ENCODE data around the gene SLC35D3.
"Not testable (repeated sequence)": the region's sequence is repeated elsewhere in the genome, so short reads cannot be mapped to it uniquely, and the experiment has no call there.

SLC35D3 gene, protein sequence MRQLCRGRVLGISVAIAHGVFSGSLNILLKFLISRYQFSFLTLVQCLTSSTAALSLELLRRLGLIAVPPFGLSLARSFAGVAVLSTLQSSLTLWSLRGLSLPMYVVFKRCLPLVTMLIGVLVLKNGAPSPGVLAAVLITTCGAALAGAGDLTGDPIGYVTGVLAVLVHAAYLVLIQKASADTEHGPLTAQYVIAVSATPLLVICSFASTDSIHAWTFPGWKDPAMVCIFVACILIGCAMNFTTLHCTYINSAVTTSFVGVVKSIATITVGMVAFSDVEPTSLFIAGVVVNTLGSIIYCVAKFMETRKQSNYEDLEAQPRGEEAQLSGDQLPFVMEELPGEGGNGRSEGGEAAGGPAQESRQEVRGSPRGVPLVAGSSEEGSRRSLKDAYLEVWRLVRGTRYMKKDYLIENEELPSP

DNA sequence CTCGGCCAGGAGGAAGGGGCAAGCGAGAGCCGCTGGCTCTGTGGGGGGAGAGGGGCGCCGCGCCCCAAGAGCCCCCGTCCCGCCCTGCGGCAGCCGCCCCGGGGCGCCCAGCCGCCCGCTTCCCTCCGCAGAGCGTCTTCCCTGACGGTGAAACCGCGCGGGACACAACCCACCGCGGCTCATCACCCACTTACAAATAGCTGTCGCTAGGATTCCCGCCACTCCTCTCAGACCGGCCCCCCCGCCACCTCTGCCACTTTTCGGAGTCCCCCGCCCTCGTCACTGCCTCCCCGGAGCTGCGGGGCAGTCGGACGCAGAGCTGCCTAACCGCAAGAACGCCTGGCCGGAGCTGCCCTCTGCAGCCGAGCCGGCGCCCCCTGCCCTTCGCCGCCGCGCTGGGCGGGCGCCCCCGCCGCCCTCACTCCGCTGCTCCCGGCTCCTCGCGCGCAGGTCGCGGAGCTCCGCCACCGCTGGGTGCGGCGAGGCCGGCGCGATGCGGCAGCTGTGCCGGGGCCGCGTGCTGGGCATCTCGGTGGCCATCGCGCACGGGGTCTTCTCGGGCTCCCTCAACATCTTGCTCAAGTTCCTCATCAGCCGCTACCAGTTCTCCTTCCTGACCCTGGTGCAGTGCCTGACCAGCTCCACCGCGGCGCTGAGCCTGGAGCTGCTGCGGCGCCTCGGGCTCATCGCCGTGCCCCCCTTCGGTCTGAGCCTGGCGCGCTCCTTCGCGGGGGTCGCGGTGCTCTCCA, at the start of gene SLC35D3:
Gene SLC35D3, plus strand, starts transcription at position 366 of the 749 bp plus-strand sequence. Its CDS starts 128 bp downstream, at position 494.
- in situ Hi-C loops (cut with HindIII; ENCODE audit: low pct_ligation_motif_present, low pct_unique_long_range_greater_than_20kb, low sequenced_read_pairs), result no loop called here
- DNase-seq, result peak; percentile 7

DNA sequence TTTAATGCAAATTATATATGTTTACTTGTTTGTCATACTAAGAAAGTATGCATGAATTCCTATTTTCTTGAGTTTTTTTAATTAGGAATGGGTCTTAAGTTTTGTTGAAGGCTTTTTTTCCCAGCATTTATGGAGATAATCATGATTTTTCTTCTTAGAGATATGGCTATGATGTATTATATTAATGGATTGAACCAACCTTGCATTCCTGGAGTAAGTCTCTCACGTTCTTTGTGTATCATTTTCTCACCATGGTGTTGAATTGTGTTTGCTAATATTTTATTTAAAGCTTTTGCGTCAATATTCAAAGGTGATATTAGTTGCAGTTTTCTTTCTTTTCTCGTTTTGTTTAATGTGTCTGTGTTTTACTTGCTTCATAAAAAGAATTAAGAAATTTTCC, 48.4 kb upstream of the SLC35D3 start:
- in situ Hi-C loops (cut with HindIII; ENCODE audit: low pct_ligation_motif_present, low pct_unique_long_range_greater_than_20kb, low sequenced_read_pairs), result no loop called here
- DNase-seq, result peak; percentile 8

DNA sequence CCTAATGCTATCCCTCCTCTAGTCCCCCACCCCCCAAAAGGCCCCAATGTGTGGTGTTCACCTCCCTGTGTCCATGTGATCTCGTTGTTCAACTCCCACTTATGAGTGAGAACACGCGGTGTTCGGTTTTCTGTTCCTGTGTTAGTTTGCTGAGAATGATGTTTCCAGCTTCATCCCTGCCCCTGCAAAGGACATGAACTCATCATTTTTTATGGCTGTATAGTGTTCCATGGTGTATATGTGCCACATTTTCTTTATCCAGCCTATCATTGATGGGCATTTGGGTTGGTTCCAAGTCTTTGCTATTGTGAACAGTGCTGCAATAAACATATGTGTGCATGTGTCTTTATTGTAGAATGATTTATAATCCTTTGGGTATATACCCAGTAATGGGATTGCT, 45.6 kb upstream of the SLC35D3 start:
- DNase-seq; in situ Hi-C loops (cut with HindIII; ENCODE audit: low pct_ligation_motif_present, low pct_unique_long_range_greater_than_20kb, low sequenced_read_pairs): not testable (repeated sequence)

DNA sequence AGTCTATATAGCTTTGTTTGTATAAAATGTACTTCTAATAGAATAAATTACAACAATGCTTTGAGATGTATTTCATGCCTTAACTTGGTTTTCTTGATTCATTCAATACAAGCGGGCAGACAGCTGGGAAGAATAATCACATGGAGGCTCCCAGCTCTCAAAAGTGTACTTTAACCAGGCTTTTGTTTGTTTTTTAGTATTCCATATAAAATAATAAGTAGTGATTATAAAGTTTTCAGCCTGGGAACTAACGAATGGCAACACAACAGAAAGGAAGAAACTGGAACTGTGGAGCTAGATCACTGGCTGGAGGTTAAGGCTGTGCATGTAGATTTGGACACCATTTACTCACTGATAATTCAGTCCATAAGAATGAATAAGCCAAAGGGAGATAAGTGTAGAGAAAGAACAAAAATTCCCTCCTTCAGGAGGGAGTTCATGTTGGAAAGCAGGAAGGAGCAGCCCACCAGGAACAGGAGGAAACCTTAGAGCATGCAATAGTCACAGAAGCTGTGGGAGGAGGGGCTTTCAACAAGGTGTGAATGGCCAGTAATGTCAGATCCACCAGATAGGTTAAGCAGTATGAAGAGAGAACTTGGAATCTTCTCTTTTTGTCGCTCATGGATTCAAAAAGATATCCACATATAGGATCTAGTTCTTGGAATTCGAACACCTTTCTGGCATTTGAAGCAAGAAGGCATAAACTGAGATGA, 41.2 kb upstream of the SLC35D3 start:
- in situ Hi-C loops (cut with HindIII; ENCODE audit: low pct_ligation_motif_present, low pct_unique_long_range_greater_than_20kb, low sequenced_read_pairs), result no loop called here
- no peak for DNase-seq

DNA sequence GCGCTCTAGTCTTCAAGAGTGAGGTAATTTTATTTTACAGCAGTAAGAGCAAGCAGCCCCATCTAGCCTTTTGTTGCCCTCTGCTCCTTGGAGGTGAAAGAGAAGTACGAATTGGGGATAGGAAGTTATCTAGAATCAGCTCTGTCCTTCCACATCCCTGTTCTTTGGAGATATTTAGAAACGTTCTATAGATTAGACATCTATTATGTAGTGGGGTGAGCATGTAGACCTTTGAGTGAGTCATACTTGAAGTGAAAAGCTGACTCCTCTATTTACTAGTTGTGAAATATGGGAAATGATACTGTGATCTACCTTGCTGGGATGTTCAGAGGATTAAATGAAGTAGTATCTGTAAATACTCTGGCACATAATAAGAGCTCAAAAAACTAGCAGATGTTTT, 36.0 kb upstream of the SLC35D3 start:
- in situ Hi-C loops (cut with HindIII; ENCODE audit: low pct_ligation_motif_present, low pct_unique_long_range_greater_than_20kb, low sequenced_read_pairs), result no loop called here

DNA sequence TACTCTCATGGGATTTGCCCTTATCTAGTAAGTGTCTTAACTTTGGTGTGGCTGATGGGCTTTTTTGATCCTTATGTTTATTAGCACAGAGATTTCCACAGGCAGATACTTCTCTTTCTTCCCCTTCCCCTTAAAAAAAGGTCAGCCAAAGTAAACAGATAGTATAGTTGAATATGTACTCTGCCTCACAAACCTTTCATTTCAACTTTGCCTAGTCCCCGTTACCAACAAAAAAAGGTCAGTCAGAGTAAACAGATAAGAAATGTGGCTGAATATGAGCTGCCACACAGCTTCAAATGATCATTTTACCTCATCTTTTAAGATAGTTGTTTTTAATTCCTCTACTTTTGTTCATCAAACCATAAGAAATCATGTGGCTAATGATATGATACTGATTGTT, 34.1 kb upstream of the SLC35D3 start:
- in situ Hi-C loops (cut with HindIII; ENCODE audit: low pct_ligation_motif_present, low pct_unique_long_range_greater_than_20kb, low sequenced_read_pairs), result no loop called here

More for the DNA sequence above, 36.0 kb upstream of the SLC35D3 start:
- DNase-seq, result no peak

DNA sequence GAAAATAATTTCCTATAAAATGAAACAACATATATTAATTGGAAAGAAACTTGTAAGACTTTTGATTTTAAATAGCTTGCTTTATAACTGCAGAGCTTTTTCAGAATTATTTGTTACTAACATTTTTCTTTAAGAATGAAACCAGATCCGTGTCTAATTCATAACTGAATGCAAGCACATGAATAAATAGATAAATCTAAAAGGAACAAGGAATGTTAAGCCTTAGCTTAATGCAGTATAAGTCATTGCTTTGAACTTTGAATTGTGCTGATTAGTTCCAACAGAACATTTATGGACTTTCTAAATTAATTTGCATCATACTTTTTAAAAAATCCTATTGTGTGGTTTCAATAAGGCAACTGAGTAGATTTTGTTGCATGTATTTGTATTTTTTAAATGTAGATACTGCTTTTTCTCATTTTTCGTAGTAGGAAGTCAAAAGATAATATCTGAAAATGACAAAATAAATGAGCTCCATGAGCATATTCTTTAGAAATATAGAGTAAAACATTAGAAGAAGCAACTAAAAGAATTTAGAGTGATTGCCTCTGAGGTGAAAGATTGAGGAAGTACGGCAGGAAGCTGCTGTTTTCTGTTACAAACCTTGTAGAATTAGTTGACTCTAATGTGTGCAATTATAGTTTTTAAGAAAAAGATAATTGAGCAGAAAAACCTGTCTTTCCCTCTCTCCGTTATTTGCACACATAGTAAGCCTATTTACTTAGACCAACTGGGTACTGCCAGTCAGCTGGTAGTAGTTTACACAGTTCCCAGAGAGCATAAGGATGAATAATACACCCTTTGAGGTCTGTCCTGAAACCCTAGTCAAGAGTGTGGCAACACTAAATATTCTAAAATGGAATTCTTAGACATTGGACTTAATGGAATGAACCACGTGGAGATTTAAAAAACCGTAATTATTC, 32.6 kb upstream of the SLC35D3 start:
- no peak for DNase-seq
- in situ Hi-C loops (cut with HindIII; ENCODE audit: low pct_ligation_motif_present, low pct_unique_long_range_greater_than_20kb, low sequenced_read_pairs), result no loop called here

More for the DNA sequence above, 34.1 kb upstream of the SLC35D3 start:
- no peak for DNase-seq

DNA sequence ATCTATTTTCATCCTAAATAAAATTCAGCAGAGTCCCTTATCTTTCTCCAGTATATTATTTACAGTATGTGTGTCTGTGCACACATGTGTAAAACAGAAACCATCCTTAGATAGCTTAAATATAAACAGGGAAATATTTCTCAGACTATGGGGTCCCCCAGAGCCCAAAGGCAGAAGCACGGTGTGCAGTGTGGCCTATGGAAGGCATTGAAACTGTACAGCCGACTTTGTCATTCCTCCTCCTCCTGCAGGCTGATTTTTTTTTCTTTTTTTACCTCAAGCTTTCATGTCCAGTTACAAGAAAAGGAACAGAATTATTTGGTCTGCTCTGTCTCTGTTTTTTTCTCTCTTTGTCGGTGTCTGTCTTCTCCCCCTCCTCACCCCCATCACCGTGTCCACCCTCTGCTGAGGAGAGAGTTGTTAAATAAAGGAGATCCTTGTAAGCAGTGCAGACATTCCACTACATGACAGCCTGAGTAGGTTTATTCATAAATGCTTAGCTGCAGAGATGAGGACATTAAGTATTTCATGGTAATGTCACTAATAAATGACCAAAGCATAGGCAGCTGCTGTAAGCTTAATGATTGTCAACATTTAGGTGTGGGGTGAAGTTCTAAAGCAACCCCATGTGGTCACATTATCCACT, 31.8 kb upstream of the SLC35D3 start:
- no peak for DNase-seq
- in situ Hi-C loops (cut with HindIII; ENCODE audit: low pct_ligation_motif_present, low pct_unique_long_range_greater_than_20kb, low sequenced_read_pairs), result no loop called here

DNA sequence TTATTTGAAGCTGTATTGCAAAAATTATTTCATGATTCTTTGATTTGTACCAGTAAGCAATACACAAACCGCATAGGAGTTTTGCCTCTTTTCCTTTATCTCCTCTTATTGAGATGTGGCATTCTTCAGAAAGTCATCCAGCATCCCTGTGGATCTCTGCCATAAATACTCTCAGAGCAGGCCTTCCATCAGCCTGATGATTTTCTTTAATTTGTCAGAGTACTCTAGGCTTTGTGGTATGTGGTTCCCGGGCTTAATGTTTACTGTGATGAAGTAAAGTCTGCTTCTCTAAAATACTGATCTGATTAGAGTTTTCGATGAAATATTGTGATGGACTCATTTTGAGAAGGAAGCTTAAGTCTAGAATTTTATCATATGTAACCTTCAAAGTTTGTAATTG, 31.1 kb upstream of the SLC35D3 start:
- in situ Hi-C loops (cut with HindIII; ENCODE audit: low pct_ligation_motif_present, low pct_unique_long_range_greater_than_20kb, low sequenced_read_pairs), result no loop called here
- no peak for DNase-seq

DNA sequence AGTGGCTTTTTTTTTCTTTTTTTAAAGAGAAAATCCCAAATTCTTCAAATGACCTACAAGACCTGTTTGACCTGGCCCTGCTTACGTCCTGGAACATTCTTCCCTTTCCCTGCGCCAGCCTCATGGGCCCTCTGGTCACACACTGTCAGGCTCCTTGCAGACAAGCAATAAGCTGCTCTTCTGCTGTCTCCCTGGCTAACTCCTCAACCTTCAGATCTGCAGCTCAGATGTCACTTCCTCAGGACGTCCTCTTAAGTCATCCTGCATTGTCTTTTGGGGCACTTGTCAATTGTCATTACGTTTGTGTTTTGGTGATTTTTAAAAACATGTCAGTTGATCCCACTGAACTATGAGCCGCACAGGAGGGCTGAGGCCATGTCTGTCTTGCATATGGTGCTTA, 28.9 kb upstream of the SLC35D3 start:
- DNase-seq, result no peak
- in situ Hi-C loops (cut with HindIII; ENCODE audit: low pct_ligation_motif_present, low pct_unique_long_range_greater_than_20kb, low sequenced_read_pairs), result no loop called here

DNA sequence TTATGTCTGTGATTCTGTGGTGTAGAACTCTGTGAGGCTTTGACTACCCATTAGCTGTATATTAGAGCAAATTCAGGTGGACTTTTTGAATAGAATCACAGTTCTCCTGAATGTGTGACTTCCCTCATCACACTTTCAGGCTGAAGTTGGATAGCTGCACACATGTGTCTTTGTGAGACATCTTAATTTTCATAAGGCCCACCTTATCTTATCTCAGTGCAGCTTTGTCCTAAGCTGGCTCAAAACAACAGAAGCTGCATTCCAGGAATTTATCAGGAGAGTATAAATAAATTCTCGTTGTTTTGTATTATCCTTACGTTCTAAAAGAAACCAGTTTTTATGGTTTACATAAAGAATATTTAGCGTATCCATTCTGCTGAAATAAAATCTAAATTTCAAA, 26.2 kb upstream of the SLC35D3 start:
- in situ Hi-C loops (cut with HindIII; ENCODE audit: low pct_ligation_motif_present, low pct_unique_long_range_greater_than_20kb, low sequenced_read_pairs), result no loop called here
- no peak for DNase-seq

DNA sequence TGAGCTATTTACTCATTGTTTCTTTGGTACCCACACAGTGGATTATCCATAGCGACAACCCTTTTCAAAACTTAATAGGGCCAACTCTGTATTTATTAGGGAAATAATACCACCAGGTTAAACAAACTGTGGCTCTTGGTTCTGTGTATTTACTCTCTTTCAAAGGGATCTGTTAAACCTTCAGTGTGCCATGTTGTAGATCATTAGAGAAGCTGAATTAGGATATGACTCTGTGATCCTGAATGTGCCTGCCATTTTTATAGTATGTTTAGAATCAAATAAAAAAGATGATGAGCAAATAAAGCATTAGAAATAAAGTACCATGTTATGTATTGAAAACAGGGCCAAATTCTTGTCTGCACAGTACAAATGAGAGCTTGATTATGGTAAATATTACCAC, 25.0 kb upstream of the SLC35D3 start:
- in situ Hi-C loops (cut with HindIII; ENCODE audit: low pct_ligation_motif_present, low pct_unique_long_range_greater_than_20kb, low sequenced_read_pairs), result no loop called here
- DNase-seq, result no peak

DNA sequence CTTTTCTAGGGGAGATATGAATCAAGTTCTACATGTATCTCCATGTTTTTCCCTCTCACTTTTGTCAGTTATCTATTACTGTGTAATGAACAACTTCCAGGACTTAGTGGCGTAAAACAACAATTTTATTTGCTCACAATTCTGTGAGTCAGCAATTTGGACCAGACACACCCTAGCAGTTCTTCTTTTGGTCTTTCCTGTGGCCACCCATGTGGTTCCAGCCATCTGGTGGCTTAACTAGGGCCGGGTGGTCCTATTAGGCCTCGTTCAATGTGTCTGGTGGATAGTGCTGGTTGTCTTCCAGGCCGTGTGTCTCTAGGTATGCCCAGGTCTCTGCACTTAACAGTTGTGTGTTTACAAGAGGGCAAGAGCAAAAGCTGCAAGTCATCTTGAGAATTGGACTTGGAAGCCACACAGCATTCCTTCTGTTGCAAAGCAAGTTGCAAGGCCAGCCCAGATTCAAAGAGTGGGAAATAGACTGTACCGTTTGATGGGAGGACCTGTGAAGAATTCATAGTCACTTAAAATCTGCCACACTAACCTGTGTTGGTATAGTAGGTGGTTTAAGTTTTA, 20.8 kb upstream of the SLC35D3 start:
- no peak for DNase-seq
- in situ Hi-C loops (cut with HindIII; ENCODE audit: low pct_ligation_motif_present, low pct_unique_long_range_greater_than_20kb, low sequenced_read_pairs), result no loop called here

DNA sequence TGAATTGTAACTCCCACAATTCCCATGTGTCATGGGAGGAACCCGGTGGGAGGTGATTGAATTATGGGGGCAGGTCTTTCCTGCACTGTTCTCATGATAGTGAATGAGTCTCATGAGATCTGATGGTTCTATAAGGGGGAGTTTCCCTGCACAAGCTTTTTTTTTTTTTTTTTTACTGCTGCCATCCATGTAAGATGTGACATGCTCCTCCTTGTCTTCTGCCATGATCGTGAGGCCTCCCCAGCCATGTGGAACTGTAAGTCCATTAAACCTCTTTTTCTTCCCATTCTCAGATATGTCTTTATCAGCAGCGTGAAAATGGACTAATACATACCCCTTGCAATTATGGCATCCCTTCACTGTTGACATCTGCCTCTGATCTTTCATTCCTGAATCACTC, 17.6 kb upstream of the SLC35D3 start:
- DNase-seq; in situ Hi-C loops (cut with HindIII; ENCODE audit: low pct_ligation_motif_present, low pct_unique_long_range_greater_than_20kb, low sequenced_read_pairs): not testable (repeated sequence)

DNA sequence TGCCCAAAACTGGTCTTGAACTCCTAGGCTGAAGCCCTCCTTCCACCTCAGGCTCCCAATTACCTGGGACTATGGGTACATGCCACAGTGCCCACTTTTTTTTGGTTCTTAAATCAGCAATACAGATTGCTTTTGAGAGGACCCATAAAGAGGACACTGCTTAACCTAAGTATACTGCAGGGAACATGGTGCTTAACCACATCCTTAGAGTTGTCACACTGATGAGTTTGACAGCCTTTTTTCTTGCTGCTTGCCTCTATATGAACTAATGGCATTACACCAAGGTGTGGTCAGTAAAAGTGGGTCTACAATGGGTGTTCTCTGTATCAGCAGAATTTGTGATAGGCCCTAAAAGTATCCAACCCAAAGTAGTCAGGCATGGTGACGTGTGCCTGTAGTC, 7.2 kb upstream of the SLC35D3 start:
- in situ Hi-C loops (cut with HindIII; ENCODE audit: low pct_ligation_motif_present, low pct_unique_long_range_greater_than_20kb, low sequenced_read_pairs), result no loop called here
- DNase-seq, result no peak

DNA sequence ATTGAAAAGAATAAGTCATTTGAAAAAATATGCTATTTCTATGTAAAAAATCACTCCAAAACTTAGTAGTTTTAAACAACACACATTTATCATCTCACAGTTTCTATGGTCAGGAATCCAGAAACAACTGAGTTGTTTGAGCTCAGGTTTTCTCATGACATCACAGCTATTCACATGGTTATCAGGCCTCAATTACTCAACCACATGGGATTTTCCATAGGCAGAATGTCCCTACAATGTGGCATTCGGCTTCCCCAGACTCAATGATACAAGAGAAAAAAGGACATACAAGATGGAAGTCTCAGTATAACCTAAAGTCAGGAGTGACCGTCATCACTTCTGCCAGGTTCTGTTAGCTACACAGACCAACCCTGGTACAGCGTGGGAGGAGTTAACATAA, 3.4 kb upstream of the SLC35D3 start:
- in situ Hi-C loops (cut with HindIII; ENCODE audit: low pct_ligation_motif_present, low pct_unique_long_range_greater_than_20kb, low sequenced_read_pairs), result no loop called here
- DNase-seq, result no peak

DNA sequence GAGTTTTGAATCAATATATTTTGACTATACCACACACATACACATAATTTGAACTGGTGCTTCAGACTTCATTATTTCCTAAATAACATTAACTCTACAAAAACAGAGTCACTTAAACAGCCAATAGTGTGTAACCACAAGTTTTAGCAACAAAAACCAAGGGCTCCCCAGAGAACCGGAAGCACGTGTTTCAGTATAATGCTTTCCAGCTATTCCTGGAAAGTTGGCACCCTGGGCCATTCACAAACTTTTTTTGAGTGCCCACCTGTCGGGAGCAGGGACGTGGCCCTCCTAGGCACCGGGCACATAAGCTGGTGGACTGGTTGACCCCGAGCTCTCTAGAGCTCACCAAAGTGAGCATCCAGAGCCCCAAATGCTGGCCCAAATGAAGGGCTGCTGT, 1.9 kb upstream of the SLC35D3 start:
- in situ Hi-C loops (cut with HindIII; ENCODE audit: low pct_ligation_motif_present, low pct_unique_long_range_greater_than_20kb, low sequenced_read_pairs), result no loop called here
- no peak for DNase-seq
